Measurements from ENCODE around the gene TSC1. TPM values are rescaled to one million over a fixed set of nuclear protein-coding genes. Genes with fewer than 3 reads are reported as not detected.

TSC1 gene
- total and polyA plus RNA-seq, 2 donors (not counting 3 experiments of a cell fraction or from before 2014, with no cell fraction given) = 43.9 to 51.2 TPM

DNA sequence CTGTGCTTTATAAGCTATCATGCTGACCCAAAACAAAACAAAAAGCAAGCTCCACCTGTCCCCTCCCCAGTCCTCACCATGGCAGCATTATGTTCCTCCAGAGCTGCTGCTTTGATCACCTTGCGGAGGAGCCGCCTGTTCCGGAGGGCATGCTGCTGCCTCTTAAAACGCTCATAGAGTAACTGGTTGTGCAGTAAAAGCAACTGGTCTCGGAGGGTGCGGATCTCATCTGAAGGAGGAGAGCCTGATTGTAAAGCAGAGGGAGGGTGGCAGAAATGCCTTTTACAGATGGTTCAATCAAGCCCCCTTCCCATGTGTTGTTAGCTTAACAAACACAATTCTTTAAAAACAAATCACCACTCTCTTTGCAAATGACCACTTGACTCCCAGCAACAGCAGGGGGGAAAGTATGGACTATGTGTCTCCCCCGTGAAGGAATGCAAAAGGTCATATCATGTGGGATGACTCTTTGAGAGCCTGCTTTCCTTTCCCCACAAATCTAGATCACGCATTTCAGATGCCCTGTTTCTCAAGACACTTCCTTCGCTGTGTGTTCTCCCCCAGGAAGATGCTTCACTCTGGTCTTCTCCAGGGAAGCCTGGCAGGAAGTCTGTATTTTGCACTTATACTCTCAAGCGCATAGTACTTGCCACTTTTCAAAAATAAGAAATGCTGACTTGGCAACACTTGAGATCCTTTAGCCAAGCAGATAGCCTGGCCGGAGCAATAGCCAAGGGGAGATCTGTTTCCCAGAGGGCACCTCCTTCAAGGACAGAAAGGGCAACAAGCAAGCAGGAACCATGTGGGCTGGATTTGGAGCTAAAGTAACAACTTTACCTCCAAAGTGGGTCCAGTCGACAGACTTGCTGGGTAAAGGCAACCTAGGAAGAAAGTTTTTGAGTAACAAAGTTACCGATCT is 40.6 kb downstream of the TSC1 start:
- no peaks in the 10 kb centered on the region for H3K79me2 ChIP-seq (ENCODE audit: control insufficient read depth, insufficient read depth, low read length)
- H3K4me2 ChIP-seq (ENCODE audit: insufficient read depth, low read length) = no peak overlapping the region
- no peak for TF ChIP-seq POLR2AphosphoS5 (IDR thresholded peaks at IDR 0.05; ENCODE audit: insufficient read depth, low read depth, low read length)
- TF ChIP-seq JUN (IDR thresholded peaks at IDR 0.05; ENCODE audit: borderline replicate concordance, insufficient read depth, insufficient read length, low read depth) = no peak
- TF ChIP-seq CTCF (IDR thresholded peaks at IDR 0.05; ENCODE audit: extremely low read depth in 1 of 2, insufficient read depth in 1 of 2, low read depth in 1 of 2, low read length in 2 of 2) = no peak
- TF ChIP-seq FOS (IDR thresholded peaks at IDR 0.05; ENCODE audit: borderline replicate concordance, insufficient read depth, low read length) = no peak
- no peak for TF ChIP-seq POLR2A (IDR thresholded peaks at IDR 0.05; ENCODE audit: low read depth, low read length)
- TF ChIP-seq GATA2 (IDR thresholded peaks at IDR 0.05; ENCODE audit: insufficient read depth, insufficient read length, low read depth, low read length) = no peak
- no peak for TF ChIP-seq MAX (IDR thresholded peaks at IDR 0.05; ENCODE audit: insufficient read depth, insufficient read length)
- no peak for TF ChIP-seq EZH2 (IDR thresholded peaks at IDR 0.05; ENCODE audit: borderline replicate concordance, low read depth, low read length, severe bottlenecking)
- TF ChIP-seq MYC (IDR thresholded peaks at IDR 0.05; ENCODE audit: low read depth, low read length) = no peak
- no peak overlapping the region for H3K4me3 ChIP-seq (replicated peaks in 1 of 3; ENCODE audit: insufficient read depth in 1 of 3, low read depth in 1 of 3, low read length in 3 of 3)
- H2AFZ ChIP-seq (ENCODE audit: low read depth, low read length) = no peak overlapping the region
- H3K9me3 ChIP-seq (replicated peaks; ENCODE audit: control insufficient read depth, insufficient read depth, low read length) = no peaks in the 10 kb centered on the region
- H3K27me3 ChIP-seq (ENCODE audit: control insufficient read depth in 2 of 2, insufficient read depth in 2 of 2, low read length in 2 of 2) = no peaks in the 10 kb centered on the region
- CTCF ChIA-PET = interaction anchor here (1.3 to 5.1 kb wide), 4 partner anchors 10 to 16 kb away, joined by 3 to 45 read pairs (median 20); no protein-coding TSS in a partner anchor
- DNase-seq (ENCODE audit: low read depth, low spot score) (no peak), FAIRE-seq (no peak)
- dilution Hi-C loops (cut with MboI; ENCODE audit: extremely low pct_ligation_motif_present, low sequenced_read_pairs) = no loop called here
- no peaks in the 10 kb centered on the region for H3K9me1 ChIP-seq (replicated peaks; ENCODE audit: control insufficient read depth, extremely low read depth, insufficient read depth, low read length)
- no TSS peak for BruUV-seq (replicated peaks)
- H3K4me1 ChIP-seq (ENCODE audit: control insufficient read depth, extremely low read depth, insufficient read depth, low read length) = no peaks in the 10 kb centered on the region
- POLR2A ChIA-PET = no interaction called here
- intact Hi-C loops (cut with micrococcal nuclease) = loop anchor here (5.0 kb wide), 1 partner anchor 102 kb away; no protein-coding TSS in a partner anchor
- H3K27ac ChIP-seq (ENCODE audit: insufficient read depth, low read depth, low read length) = no peak overlapping the region
- H3K9ac ChIP-seq (replicated peaks; ENCODE audit: extremely low read depth, insufficient read depth, low read length) = no peak overlapping the region
- H3K36me3 ChIP-seq (ENCODE audit: control insufficient read depth in 2 of 2, extremely low read depth in 1 of 2, insufficient read depth in 2 of 2, low read length in 2 of 2) = peaks cover 8 to 33% of the 10 kb centered on the region in 2 experiments
- H4K20me1 ChIP-seq (replicated peaks; ENCODE audit: control insufficient read depth, extremely low read depth, insufficient read depth, low read length) = no peaks in the 10 kb centered on the region
